Ascending aorta (tissue), 2 donors: Measurements from ENCODE around the gene FKBP8. TPM values are rescaled to one million over a fixed set of nuclear protein-coding genes. Genes with fewer than 3 reads are reported as not detected.

Experiments used
- DNase-seq, 2 donors: peaks; one replicate each; pipeline ENCODE4 v3.0.0-alpha.2; 2019; ENCODE audit warnings: low spot score in 2 of 2
- H3K27ac ChIP-seq, 2 donors: fragments of 200-600 bp; sonication (generic); one replicate each; pipeline ENCODE4 v1.5.1; 2016 to 2017; ENCODE audit warnings: mild to moderate bottlenecking in 1 of 2
- H3K27me3 ChIP-seq: fragments of 200-600 bp; sonication (generic); one replicate; pipeline ENCODE4 v1.5.1; 2017
- H3K36me3 ChIP-seq, 2 donors: fragments of 200-600 bp; sonication (generic); one replicate each; pipeline ENCODE4 v1.5.1; 2016
- H3K4me1 ChIP-seq, 2 donors: fragments of 200-600 bp; sonication (generic); one replicate each; pipeline ENCODE4 v1.5.1; 2016 to 2017; ENCODE audit warnings: mild to moderate bottlenecking in 1 of 2
- H3K4me3 ChIP-seq, 2 donors: fragments of 200-600 bp; sonication (generic); one replicate each; pipeline ENCODE4 v1.5.1; 2016 to 2017; ENCODE audit warnings: mild to moderate bottlenecking in 1 of 2
- H3K9me3 ChIP-seq, 2 donors: fragments of 200-600 bp; sonication (generic); one replicate each; pipeline ENCODE4 v1.5.1; 2016
- intact Hi-C: fragments of 100-400 bp; cut with DNase I; formaldehyde crosslinking; loops from one replicate; pipeline ENCODE4 v1.15.1; 2023
- total RNA-seq: library from RNA; depleted of rRNA; stranded (reverse); fragments of >200 nt; gene quantifications from one replicate; pipeline ENCODE4 v1.1.0, GENCODE V29; 2016
- TF ChIP-seq, protein P1 (sequence below), 3 experiments: fragments of 200-600 bp in 2 of 3; fragments of 450-650 bp in 1 of 3; sonication (generic) in 2 of 3; IDR thresholded peaks; one replicate each; pipeline ENCODE4 v1.5.1; 2016 to 2019; ENCODE audit warnings: antibody characterized with exemption in 3 of 3, mild to moderate bottlenecking in 1 of 3, moderate library complexity in 1 of 3

Gene FKBP8
- total RNA-seq, 1 donor from 2014 or later = 395 TPM

DNA sequence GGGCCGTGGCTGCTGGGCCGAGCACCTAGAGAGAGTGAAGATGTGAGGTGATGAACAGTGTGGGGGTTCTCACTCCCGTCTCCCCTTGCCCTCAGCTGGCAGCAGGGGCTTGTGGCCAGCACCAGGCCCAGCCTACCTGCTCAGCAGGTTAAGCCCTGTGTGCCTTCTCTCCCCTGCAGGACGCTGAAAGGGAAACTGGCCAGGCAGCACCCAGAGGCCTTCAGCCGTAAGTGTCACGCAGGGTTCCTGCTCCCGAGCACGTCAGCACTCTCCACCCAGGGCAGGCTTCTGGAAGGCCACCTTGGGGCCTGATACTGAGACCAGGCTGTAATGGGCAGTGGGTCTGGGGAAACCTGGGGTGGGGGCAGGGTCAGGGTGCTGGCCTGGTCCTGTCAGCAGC is 23.6 kb upstream of the FKBP8 start:
- Histone ChIP-seq H3K36me3 (peaks cover 57 to 59% of the 10 kb centered on the region in 2 donors), H3K4me3 (no peak overlapping the region), H3K27ac (no peak overlapping the region), H3K27me3 (no peaks in the 10 kb centered on the region), H3K4me1 (peaks cover 0 to 14% of the 10 kb centered on the region in 2 donors), H3K9me3 (no peaks in the 10 kb centered on the region)
- intact Hi-C loops = no loop called here
- no peak for DNase-seq
- TF ChIP-seq, protein P1, sequence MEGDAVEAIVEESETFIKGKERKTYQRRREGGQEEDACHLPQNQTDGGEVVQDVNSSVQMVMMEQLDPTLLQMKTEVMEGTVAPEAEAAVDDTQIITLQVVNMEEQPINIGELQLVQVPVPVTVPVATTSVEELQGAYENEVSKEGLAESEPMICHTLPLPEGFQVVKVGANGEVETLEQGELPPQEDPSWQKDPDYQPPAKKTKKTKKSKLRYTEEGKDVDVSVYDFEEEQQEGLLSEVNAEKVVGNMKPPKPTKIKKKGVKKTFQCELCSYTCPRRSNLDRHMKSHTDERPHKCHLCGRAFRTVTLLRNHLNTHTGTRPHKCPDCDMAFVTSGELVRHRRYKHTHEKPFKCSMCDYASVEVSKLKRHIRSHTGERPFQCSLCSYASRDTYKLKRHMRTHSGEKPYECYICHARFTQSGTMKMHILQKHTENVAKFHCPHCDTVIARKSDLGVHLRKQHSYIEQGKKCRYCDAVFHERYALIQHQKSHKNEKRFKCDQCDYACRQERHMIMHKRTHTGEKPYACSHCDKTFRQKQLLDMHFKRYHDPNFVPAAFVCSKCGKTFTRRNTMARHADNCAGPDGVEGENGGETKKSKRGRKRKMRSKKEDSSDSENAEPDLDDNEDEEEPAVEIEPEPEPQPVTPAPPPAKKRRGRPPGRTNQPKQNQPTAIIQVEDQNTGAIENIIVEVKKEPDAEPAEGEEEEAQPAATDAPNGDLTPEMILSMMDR (IDR thresholded peaks at IDR 0.05) = no peak

DNA sequence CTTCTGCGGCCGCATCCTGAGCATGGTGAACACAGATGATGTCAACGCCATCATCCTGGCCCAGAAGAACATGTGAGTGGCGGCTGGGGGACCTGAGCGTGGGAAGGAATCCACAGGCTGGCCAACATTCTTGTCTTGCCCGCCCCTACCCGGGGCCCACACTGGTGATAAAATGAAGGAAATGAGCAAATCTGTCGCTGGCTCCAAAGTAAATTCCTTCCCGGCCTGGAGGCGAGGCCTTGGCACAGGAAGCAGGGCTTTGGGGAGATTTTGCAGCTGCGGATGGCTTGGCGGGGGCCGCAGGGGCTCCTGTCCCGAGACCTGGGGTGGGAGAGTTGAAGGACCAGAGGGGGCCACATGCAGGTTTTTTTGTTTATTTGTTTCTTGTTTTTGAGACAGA is 18.7 kb upstream of the FKBP8 start:
- no peak overlapping the region for H3K4me3 ChIP-seq
- intact Hi-C loops = no loop called here
- peak; percentile 35 to 92 for DNase-seq

DNA sequence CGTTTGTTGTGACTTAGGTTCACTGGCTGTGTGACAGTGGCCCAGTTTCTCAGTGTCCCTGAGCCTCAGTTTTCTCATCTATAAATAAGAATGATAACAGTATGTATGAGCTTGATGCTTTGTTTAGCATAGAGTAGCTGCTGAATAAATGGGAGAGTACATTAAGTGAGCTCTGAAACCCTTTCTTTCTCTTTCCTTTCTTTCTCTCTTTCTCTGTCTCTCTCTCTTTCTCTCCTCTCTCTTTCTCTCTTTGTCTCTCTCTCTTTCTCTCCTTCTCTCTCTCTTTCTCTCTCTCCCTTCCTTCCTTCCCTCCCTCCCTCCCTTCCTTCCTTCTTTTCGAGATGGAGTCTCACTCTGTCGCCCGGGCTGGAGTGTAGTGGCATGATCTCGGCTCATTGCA is 16.3 kb upstream of the FKBP8 start:
- no peaks in the 10 kb centered on the region for H3K27me3 ChIP-seq
- intact Hi-C loops = loop anchor here (2.0 kb wide), 1 partner anchor 99 kb away; no protein-coding TSS in a partner anchor
- H3K4me3 ChIP-seq = no peak overlapping the region
- DNase-seq = no peak
- peaks cover 5 to 39% of the 10 kb centered on the region in 2 donors for H3K4me1 ChIP-seq
- H3K36me3 ChIP-seq = peaks cover 10 to 14% of the 10 kb centered on the region in 2 donors
- H3K9me3 ChIP-seq = no peaks in the 10 kb centered on the region
- TF ChIP-seq, protein P1 (IDR thresholded peaks at IDR 0.05) = no peak
- peak overlapping the region; percentile 98 for H3K27ac ChIP-seq

More for the DNA sequence above, 18.7 kb upstream of the FKBP8 start:
- peaks cover 5 to 39% of the 10 kb centered on the region in 2 donors for H3K4me1 ChIP-seq
- no peaks in the 10 kb centered on the region for H3K27me3 ChIP-seq
- peaks cover 34 to 38% of the 10 kb centered on the region in 2 donors for H3K36me3 ChIP-seq
- peak overlapping the region; percentile 98 for H3K27ac ChIP-seq
- TF ChIP-seq, protein P1 (IDR thresholded peaks at IDR 0.05) = no peak
- no peaks in the 10 kb centered on the region for H3K9me3 ChIP-seq

DNA sequence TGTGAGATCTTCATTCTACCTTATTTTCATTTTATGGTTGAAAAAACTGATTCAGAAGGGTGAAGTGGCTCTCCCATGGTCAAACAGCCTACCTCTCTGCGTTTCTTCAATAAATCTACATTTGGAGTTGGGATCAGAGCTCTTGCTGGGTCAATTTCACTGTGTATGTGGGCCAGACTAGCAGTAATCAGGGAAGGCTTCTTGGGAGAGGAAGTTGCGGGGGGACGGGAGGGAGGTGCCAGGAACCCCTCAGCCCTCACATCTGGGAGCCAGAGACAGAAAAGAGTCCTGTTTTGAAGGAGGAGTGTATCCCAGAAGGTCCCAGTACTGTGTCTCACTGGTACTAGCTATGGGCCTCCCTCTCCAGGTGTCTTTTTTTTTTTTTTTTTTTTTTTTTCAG is 15.2 kb upstream of the FKBP8 start:
- Histone ChIP-seq H3K4me1 (peaks cover 5 to 39% of the 10 kb centered on the region in 2 donors), H3K9me3 (no peaks in the 10 kb centered on the region), H3K36me3 (peaks cover 3 to 4% of the 10 kb centered on the region in 2 donors), H3K27ac (peak overlapping the region; percentile 98), H3K4me3 (peak overlapping the region; percentile 79 to 95), H3K27me3 (no peaks in the 10 kb centered on the region)
- intact Hi-C loops = loop anchor here (2.0 kb wide), 1 partner anchor 98 kb away; no protein-coding TSS in a partner anchor
- no peak for DNase-seq
- TF ChIP-seq, protein P1 (IDR thresholded peaks at IDR 0.05) = no peak

DNA sequence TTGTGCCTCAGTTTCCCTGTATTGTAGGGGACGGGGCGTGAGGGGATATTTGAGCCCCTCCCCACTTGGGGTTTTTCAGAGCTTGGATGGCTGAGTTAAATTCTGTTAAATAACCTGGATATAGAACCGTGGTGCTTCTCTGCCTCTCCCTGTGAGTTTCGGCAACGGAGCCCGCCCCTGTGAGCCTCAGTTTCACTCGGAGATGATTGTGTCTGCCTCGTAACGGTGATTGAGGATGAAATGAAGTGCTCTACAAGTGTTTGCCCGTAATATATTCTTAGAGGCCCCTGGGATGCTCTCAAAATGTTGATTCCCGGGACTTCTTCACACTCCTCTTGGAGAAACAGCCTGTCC is 14.8 kb upstream of the FKBP8 start:
- Histone ChIP-seq H3K4me1 (peaks cover 5 to 39% of the 10 kb centered on the region in 2 donors), H3K4me3 (peak overlapping the region; percentile 79 to 95), H3K36me3 (peaks cover 0 to under 1% of the 10 kb centered on the region in 2 donors), H3K27me3 (no peaks in the 10 kb centered on the region), H3K27ac (peak overlapping the region; percentile 98), H3K9me3 (no peaks in the 10 kb centered on the region)
- intact Hi-C loops = loop anchor here (2.0 kb wide), 1 partner anchor 97 kb away; no protein-coding TSS in a partner anchor
- TF ChIP-seq, protein P1 (IDR thresholded peaks at IDR 0.05) = no peak
- DNase-seq = no peak
